Right lobe of liver (tissue), 4 donors: Measurements from ENCODE around the gene UBR7.

Source experiments
- POLR2A ChIP-seq: fragments of 450-650 bp; IDR thresholded peaks from one replicate; pipeline ENCODE4 v1.6.1; 2017; ENCODE audit warnings: antibody characterized with exemption, mild to moderate bottlenecking
- TF ChIP-seq, protein P1 (sequence below), 4 donors: fragments of 200-600 bp in 3 of 4; fragments of 450-650 bp in 1 of 4; IDR thresholded peaks; one replicate each; pipeline versions ENCODE4 v1.5.1 to v1.8.0; 2016 to 2022; ENCODE audit warnings: antibody characterized with exemption in 4 of 4, mild to moderate bottlenecking in 2 of 4
- donor health status: DM: no; HTN: no; CAD: no.
- donor health status: DM: no; HTN: no; CAD: no.
- donor health status: DM: no; HTN: yes; CAD: no.

DNA sequence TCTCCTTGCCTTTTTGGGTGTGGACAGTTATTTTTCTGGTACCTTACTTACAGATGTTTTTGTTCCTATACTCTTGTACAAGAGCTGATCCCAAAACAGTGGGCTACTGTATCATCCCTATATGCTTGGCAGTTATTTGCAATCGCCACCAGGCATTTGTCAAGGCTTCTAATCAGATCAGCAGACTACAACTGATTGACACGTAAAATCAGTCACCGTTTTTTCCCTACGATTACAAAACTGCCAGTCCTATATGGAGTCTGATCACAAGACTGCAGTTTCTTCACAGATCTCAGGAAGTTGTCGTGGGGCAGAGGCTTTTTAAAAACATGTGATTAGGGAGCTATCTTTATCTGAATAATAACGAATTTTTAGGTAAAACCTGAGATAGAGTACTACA is 20.6 kb upstream of the UBR7 start:
- TF ChIP-seq, protein P1, sequence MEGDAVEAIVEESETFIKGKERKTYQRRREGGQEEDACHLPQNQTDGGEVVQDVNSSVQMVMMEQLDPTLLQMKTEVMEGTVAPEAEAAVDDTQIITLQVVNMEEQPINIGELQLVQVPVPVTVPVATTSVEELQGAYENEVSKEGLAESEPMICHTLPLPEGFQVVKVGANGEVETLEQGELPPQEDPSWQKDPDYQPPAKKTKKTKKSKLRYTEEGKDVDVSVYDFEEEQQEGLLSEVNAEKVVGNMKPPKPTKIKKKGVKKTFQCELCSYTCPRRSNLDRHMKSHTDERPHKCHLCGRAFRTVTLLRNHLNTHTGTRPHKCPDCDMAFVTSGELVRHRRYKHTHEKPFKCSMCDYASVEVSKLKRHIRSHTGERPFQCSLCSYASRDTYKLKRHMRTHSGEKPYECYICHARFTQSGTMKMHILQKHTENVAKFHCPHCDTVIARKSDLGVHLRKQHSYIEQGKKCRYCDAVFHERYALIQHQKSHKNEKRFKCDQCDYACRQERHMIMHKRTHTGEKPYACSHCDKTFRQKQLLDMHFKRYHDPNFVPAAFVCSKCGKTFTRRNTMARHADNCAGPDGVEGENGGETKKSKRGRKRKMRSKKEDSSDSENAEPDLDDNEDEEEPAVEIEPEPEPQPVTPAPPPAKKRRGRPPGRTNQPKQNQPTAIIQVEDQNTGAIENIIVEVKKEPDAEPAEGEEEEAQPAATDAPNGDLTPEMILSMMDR (IDR thresholded peaks at IDR 0.05), result no peak
- TF ChIP-seq POLR2A, result no peak
